ENCODE results near the gene ENTREP3.
"Not testable (repeated sequence)": the region's sequence is repeated elsewhere in the genome, so short reads cannot be mapped to it uniquely, and the experiment has no call there.

ENTREP3 gene

DNA sequence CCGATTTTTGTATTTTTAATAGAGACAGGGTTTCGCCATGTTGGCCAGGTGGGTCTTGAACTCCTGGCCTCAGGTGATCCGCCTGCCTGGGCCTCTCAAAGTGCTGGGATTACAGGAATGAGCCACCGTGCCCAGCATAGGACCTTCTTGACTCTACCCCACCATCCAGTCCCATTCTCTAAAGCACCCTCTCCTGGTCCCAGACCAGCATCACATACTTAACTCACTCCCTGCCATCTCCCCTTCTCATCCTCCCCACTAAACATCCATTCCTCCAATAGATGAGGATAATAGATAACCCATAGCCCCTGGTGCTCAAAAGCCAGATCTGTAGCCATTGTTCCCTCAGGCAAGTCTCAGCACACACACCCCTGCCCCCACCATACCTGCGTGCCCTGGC lies 2.1 kb downstream of the ENTREP3 start:
- Histone ChIP-seq H3K27ac (ENCODE audit: low read depth, low read length) (no peak overlapping the region), H3K36me3 (ENCODE audit: control insufficient read depth in 5 of 5, insufficient read depth in 5 of 5, low read length in 5 of 5) (peaks cover 0 to 17% (median 13%) of the 10 kb centered on the region in 5 donors), H3K4me1 (ENCODE audit: control insufficient read depth in 5 of 5, insufficient read depth in 5 of 5, low read length in 5 of 5) (peaks cover 9 to 45% (median 33%) of the 10 kb centered on the region in 5 donors), H3K4me3 (ENCODE audit: low read depth in 1 of 5, low read length in 5 of 5) (no peak overlapping the region), H3K9ac (ENCODE audit: low read length in 5 of 5) (no peak overlapping the region), H3K9me3 (ENCODE audit: control insufficient read depth in 5 of 5, low read length in 5 of 5) (no peaks in the 10 kb centered on the region), H3K27me3 (ENCODE audit: control insufficient read depth in 5 of 5, insufficient read depth in 4 of 5, low read length in 5 of 5) (no peaks in the 10 kb centered on the region)

DNA sequence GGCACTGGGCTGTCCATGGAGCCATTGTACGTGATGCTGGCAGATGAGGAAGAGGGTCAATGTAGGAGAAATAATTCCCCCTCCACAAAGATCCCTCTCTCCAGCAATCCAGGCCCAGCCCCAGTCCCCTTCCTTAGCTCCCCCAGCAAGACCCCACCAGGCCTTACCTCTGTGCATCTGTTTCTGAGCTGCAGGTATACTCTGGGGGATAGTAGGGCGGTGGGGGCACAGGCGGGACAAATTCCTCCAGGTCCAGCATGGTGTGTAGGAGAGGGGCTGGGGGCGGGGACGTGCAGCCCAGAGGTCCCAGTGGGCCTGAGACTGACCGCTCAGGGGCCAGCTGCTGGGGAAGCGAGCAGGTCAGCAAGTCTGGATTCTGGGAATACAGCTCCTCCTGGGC lies 3.7 kb downstream of the ENTREP3 start:
- H3K9me3 ChIP-seq (ENCODE audit: control insufficient read depth in 5 of 5, low read length in 5 of 5), result no peaks in the 10 kb centered on the region
- no peak overlapping the region for H3K4me3 ChIP-seq (ENCODE audit: low read depth in 1 of 5, low read length in 5 of 5)
- peaks cover 9 to 43% (median 33%) of the 10 kb centered on the region in 5 donors for H3K4me1 ChIP-seq (ENCODE audit: control insufficient read depth in 5 of 5, insufficient read depth in 5 of 5, low read length in 5 of 5)
- peaks cover 0 to 19% (median 7%) of the 10 kb centered on the region in 5 donors for H3K36me3 ChIP-seq (ENCODE audit: control insufficient read depth in 5 of 5, insufficient read depth in 5 of 5, low read length in 5 of 5)
- no peaks in the 10 kb centered on the region for H3K27me3 ChIP-seq (ENCODE audit: control insufficient read depth in 5 of 5, insufficient read depth in 4 of 5, low read length in 5 of 5)
- H3K9ac ChIP-seq (ENCODE audit: low read length in 5 of 5), result no peak overlapping the region
- H3K27ac ChIP-seq (ENCODE audit: low read depth, low read length), result no peak overlapping the region

DNA sequence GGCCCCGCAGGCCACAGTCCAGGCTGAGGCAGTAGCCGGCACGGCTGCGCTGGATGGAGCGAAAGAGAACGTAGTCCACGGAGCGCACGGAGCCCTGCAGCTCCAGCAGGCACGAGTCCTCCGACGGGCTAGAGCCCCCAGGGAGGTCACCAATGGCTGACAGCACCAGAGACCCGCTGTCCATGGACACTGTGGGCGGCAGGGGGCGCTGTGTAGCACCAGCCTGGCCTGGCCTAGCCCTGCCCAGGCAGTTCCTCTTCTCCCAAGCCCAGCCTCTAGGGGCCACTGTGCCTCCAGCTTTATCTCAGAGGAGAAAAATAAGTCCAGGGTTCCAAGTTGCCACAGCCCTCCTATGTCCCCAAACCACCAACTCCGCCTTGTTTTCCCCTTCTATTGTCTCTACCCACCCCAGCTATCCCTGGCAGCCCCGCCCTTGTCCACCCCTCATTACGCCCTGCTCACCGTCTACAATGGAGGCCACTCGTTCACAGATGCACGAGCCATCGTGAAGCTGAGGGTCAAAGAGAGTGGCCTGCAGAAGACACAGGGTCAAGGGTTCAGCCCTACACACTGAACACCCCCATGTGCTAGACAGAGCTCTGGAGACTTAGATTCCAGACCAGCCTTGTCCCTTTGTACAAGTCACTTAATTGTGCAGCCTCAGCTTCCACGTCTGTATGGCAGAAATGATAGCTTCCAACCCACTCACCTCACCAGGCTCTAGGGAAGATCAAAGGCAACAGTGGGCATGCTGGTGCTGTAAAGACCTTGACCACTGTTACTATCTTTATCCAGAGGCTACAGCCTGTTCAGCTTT lies 4.4 kb downstream of the ENTREP3 start:
- no peaks in the 10 kb centered on the region for H3K9me3 ChIP-seq (ENCODE audit: control insufficient read depth in 5 of 5, low read length in 5 of 5)
- H3K36me3 ChIP-seq (ENCODE audit: control insufficient read depth in 5 of 5, insufficient read depth in 5 of 5, low read length in 5 of 5), result peaks cover 0 to 16% (median 7%) of the 10 kb centered on the region in 5 donors
- H3K27me3 ChIP-seq (ENCODE audit: control insufficient read depth in 5 of 5, insufficient read depth in 4 of 5, low read length in 5 of 5), result no peaks in the 10 kb centered on the region
- no peak overlapping the region for H3K27ac ChIP-seq (ENCODE audit: low read depth, low read length)
- peaks cover 7 to 36% (median 28%) of the 10 kb centered on the region in 5 donors for H3K4me1 ChIP-seq (ENCODE audit: control insufficient read depth in 5 of 5, insufficient read depth in 5 of 5, low read length in 5 of 5)
- H3K9ac ChIP-seq (ENCODE audit: low read length in 5 of 5), result peak overlapping the region in 4 of 5 donors; percentile 1 to 69 (median 68)
- H3K4me3 ChIP-seq (ENCODE audit: low read depth in 1 of 5, low read length in 5 of 5), result peak overlapping the region in 4 of 5 donors; percentile 32 to 65 (median 48)

DNA sequence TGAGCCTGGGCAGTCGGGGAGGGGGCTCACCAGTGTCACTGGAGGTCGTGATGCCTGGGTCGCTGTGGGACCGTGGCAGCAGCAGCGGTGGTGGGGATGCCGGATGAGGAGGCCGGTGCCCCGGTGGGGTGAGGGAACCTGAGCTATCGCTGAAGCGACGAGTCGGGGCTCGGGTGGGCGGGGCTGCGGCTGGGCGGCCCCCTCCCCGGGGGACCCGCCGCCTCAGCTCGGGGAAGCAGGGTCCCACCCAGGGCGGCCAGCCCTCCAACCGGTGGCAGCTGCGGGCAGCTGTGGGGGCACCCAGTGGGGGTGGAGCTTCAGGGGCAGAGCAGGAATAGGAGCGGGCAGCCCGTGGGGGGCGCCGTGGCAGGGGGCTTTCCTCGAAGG lies 5.0 kb downstream of the ENTREP3 start:
- Histone ChIP-seq H3K9ac (ENCODE audit: low read length in 5 of 5) (peak overlapping the region in 4 of 5 donors; percentile 1 to 69 (median 68)), H3K36me3 (ENCODE audit: control insufficient read depth in 5 of 5, insufficient read depth in 5 of 5, low read length in 5 of 5) (peaks cover 0 to 16% (median 7%) of the 10 kb centered on the region in 5 donors), H3K9me3 (ENCODE audit: control insufficient read depth in 5 of 5, low read length in 5 of 5) (no peaks in the 10 kb centered on the region), H3K4me3 (ENCODE audit: low read depth in 1 of 5, low read length in 5 of 5) (peak overlapping the region in 4 of 5 donors; percentile 32 to 65 (median 48)), H3K4me1 (ENCODE audit: control insufficient read depth in 5 of 5, insufficient read depth in 5 of 5, low read length in 5 of 5) (peaks cover 6 to 31% (median 25%) of the 10 kb centered on the region in 5 donors), H3K27ac (ENCODE audit: low read depth, low read length) (no peak overlapping the region), H3K27me3 (ENCODE audit: control insufficient read depth in 5 of 5, insufficient read depth in 4 of 5, low read length in 5 of 5) (no peaks in the 10 kb centered on the region)

DNA sequence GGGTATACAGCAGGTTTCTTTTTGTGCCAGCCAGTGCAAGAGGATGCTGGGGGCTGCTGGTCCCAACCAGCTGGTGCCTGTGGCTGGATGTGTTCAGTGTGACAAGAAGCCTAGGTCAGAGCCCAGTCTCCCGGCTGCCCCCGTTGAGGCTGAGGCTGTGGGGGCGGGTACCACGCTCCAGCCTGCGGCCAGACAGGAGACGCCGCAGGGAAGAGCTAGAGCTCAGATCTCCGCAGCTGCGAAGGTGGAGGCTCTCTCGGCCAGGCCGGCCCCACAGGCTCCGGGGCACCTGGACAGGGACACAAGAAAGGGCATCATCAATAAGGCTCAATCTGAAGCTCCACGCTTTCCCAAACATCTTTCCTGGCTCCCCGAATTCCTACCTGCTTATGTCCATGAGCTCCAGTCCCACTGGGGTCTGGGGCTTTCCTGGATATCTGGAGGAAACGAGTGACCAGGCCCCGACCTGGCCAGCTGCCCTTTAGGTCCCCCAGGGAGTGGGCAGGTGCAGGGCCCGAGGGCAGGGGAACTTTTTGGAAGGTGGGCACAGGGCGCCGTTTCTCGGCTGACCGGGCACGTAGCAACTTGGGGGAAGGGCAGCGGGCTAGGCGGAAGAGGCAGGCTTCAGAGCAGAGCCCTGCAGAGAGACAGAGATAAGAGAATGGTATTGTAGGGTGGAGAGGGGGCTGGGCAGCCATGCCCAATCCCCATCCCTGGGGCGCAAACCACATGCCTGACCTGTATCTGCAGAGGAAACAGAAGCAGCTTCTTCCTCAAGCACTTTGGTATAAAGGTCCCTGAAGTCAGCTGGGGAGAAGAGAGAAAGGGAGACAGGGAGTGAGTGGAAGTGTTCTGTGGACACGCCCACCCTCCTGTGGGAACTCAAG lies 7.4 kb downstream of the ENTREP3 start:
- H3K9ac ChIP-seq (ENCODE audit: low read length in 5 of 5), result no peak overlapping the region
- no peak overlapping the region for H3K4me3 ChIP-seq (ENCODE audit: low read depth in 1 of 5, low read length in 5 of 5)

DNA sequence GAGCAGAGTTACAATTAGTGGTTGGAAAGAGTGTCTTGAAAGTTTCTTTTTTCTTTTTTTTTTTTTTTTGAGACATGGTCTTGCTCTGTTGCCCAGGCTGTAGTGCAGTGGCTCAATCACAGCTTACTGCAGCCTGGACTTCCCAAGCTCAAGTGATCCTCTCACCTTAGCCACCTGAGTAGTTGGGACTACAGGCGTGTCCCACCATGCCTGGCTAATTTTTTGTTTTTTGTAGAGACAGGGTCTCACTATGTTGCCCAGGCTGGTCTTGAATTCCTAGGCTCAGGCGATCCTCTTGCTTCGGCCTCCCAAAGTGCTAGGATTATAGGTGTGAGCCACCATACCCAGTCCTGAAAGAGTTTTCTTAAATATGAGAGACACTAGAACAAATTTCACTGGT lies 8.5 kb downstream of the ENTREP3 start:
- not testable (repeated sequence) for H3K27me3 ChIP-seq (ENCODE audit: control insufficient read depth in 5 of 5, insufficient read depth in 4 of 5, low read length in 5 of 5); H3K9me3 ChIP-seq (ENCODE audit: control insufficient read depth in 5 of 5, low read length in 5 of 5); H3K27ac ChIP-seq (ENCODE audit: low read depth, low read length); H3K4me3 ChIP-seq (ENCODE audit: low read depth in 1 of 5, low read length in 5 of 5); H3K9ac ChIP-seq (ENCODE audit: low read length in 5 of 5)
- Histone ChIP-seq H3K36me3 (ENCODE audit: control insufficient read depth in 5 of 5, insufficient read depth in 5 of 5, low read length in 5 of 5) (peaks cover 0 to 16% (median 7%) of the 10 kb centered on the region in 5 donors), H3K4me1 (ENCODE audit: control insufficient read depth in 5 of 5, insufficient read depth in 5 of 5, low read length in 5 of 5) (peaks cover 5 to 37% (median 23%) of the 10 kb centered on the region in 5 donors)

More for the DNA sequence above, 7.4 kb downstream of the ENTREP3 start:
- Histone ChIP-seq H3K36me3 (ENCODE audit: control insufficient read depth in 5 of 5, insufficient read depth in 5 of 5, low read length in 5 of 5) (peaks cover 0 to 16% (median 7%) of the 10 kb centered on the region in 5 donors), H3K27ac (ENCODE audit: low read depth, low read length) (no peak overlapping the region), H3K4me1 (ENCODE audit: control insufficient read depth in 5 of 5, insufficient read depth in 5 of 5, low read length in 5 of 5) (peaks cover 5 to 34% (median 23%) of the 10 kb centered on the region in 5 donors), H3K9me3 (ENCODE audit: control insufficient read depth in 5 of 5, low read length in 5 of 5) (no peaks in the 10 kb centered on the region), H3K27me3 (ENCODE audit: control insufficient read depth in 5 of 5, insufficient read depth in 4 of 5, low read length in 5 of 5) (peaks cover 0 to 3% (median 0%) of the 10 kb centered on the region in 5 donors)

DNA sequence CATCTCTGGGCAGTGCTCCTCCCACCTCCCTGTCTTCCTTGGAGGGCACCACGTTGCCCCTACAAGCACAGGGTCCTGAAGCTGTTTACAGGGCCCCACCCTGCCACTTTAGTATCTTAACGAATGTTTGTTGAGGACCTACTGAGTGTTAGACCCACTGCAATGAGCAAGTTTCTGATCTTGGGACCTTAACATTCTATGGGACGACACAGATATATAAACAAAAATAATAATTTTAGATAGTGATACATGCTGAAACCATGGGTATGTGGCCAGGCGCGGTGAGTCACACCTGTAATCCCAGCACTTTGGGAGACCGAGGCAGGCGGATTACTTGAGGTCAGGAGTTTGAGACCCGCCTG lies 10.1 kb downstream of the ENTREP3 start:
- Histone ChIP-seq H3K4me1 (ENCODE audit: control insufficient read depth in 5 of 5, insufficient read depth in 5 of 5, low read length in 5 of 5) (peaks cover 4 to 42% (median 27%) of the 10 kb centered on the region in 5 donors), H3K36me3 (ENCODE audit: control insufficient read depth in 5 of 5, insufficient read depth in 5 of 5, low read length in 5 of 5) (peaks cover 0 to 16% (median 7%) of the 10 kb centered on the region in 5 donors), H3K27me3 (ENCODE audit: control insufficient read depth in 5 of 5, insufficient read depth in 4 of 5, low read length in 5 of 5) (peaks cover 0 to 3% (median 0%) of the 10 kb centered on the region in 5 donors), H3K9me3 (ENCODE audit: control insufficient read depth in 5 of 5, low read length in 5 of 5) (no peaks in the 10 kb centered on the region), H3K27ac (ENCODE audit: low read depth, low read length) (peak overlapping the region; percentile 56), H3K9ac (ENCODE audit: low read length in 5 of 5) (peak overlapping the region in 4 of 5 donors; percentile 10 to 78 (median 58)), H3K4me3 (ENCODE audit: low read depth in 1 of 5, low read length in 5 of 5) (peak overlapping the region; percentile 77 to 90 (median 80))

DNA sequence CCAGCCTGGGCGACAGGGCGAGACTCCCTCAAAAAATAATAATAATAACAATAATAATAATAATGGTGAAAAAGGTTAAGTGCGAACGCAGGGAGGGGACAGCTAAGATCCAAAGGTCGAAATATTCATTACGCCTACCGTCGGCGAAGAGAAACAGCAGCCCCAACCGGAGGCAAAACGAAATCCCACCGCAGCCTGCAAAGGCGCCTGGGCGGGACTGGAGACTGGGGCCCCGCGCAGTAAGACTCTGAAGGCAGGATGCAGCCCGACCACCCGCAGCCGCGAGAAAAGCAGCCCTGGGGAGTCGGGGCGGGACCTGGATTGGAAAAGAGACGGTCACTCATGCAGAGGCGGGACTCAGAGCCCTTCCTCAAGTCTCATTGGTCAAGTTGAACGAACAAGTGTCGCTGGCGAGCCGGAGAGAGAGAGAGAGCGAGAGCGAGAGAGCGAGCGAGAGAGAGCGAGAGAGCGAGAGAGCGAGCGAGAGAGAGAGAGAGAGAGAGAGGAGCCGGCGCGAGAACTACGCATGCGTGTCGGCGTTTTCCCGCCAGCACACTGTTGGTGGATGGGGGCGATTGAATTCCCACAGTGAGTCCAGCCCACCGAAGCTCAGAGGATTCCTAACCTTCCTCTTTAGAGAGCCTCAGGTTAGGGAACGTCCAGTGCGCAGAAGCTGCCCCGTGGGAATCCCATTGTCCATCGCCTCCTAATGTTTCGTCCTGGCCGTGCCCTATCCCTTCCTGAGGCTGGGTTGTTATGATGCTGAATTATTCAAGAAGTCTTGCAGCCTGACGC lies 10.7 kb downstream of the ENTREP3 start:
- peak overlapping the region; percentile 77 to 90 (median 80) for H3K4me3 ChIP-seq (ENCODE audit: low read depth in 1 of 5, low read length in 5 of 5)
- H3K27ac ChIP-seq (ENCODE audit: low read depth, low read length), result peak overlapping the region; percentile 56
- H3K9ac ChIP-seq (ENCODE audit: low read length in 5 of 5), result peak overlapping the region; percentile 10 to 78 (median 63)
- H3K9me3 ChIP-seq (ENCODE audit: control insufficient read depth in 5 of 5, low read length in 5 of 5), result no peaks in the 10 kb centered on the region
- H3K4me1 ChIP-seq (ENCODE audit: control insufficient read depth in 5 of 5, insufficient read depth in 5 of 5, low read length in 5 of 5), result peaks cover 4 to 42% (median 28%) of the 10 kb centered on the region in 5 donors
- H3K27me3 ChIP-seq (ENCODE audit: control insufficient read depth in 5 of 5, insufficient read depth in 4 of 5, low read length in 5 of 5), result peaks cover 0 to 3% (median 0%) of the 10 kb centered on the region in 5 donors
- peaks cover 0 to 19% (median 10%) of the 10 kb centered on the region in 5 donors for H3K36me3 ChIP-seq (ENCODE audit: control insufficient read depth in 5 of 5, insufficient read depth in 5 of 5, low read length in 5 of 5)

DNA sequence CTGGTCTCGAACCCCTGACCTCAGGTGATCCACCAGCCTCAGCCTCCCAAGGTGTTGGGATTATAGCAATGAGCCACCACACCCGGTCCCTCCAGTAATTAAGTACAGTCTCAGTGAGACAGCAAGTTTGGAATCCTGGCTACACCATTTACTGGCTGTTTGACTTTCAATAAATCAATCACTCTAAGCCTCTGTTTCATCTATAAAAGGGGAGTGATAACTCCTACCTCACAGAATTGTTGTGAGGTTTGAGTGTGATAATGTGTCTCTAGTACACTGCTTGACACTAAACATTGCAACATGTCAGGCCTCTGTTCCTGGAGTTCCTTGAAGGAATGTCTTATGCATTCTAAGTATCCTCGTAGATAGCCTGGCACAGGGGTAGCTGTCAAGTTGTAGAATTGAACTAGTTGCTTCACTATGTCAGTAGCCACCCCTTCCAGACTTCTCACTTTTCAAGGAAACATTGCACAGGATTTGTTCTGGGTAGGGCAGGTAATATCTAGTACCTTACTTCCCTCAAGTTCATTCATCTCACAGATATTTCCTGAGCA lies 12.4 kb downstream of the ENTREP3 start:
- H3K27ac ChIP-seq (ENCODE audit: low read depth, low read length), result no peak overlapping the region
- peak overlapping the region in 1 of 5 donors; percentile 78 for H3K9ac ChIP-seq (ENCODE audit: low read length in 5 of 5)
- peaks cover 0 to 3% (median 0%) of the 10 kb centered on the region in 5 donors for H3K27me3 ChIP-seq (ENCODE audit: control insufficient read depth in 5 of 5, insufficient read depth in 4 of 5, low read length in 5 of 5)
- no peaks in the 10 kb centered on the region for H3K9me3 ChIP-seq (ENCODE audit: control insufficient read depth in 5 of 5, low read length in 5 of 5)
- H3K4me1 ChIP-seq (ENCODE audit: control insufficient read depth in 5 of 5, insufficient read depth in 5 of 5, low read length in 5 of 5), result peaks cover 4 to 42% (median 28%) of the 10 kb centered on the region in 5 donors
- peak overlapping the region in 4 of 5 donors; percentile 69 to 80 (median 78) for H3K4me3 ChIP-seq (ENCODE audit: low read depth in 1 of 5, low read length in 5 of 5)
- H3K36me3 ChIP-seq (ENCODE audit: control insufficient read depth in 5 of 5, insufficient read depth in 5 of 5, low read length in 5 of 5), result peaks cover 0 to 23% (median 10%) of the 10 kb centered on the region in 5 donors

All from subcutaneous abdominal adipose tissue (tissue), 5 donors.